HG02938 (cell line): ENCODE data around the gene CNPY3.
"Not testable (repeated sequence)": the region's sequence is repeated elsewhere in the genome, so short reads cannot be mapped to it uniquely, and the experiment has no call there.

Experiments used
- ATAC-seq: cut with Tn5 transposase; IDR thresholded peaks from one replicate; pipeline ENCODE4 v1.9.1; 2021; ENCODE audit warnings: mild to moderate bottlenecking, moderate library complexity; ENCODE audit not compliant: unreplicated experiment

The CNPY3 gene

GRCh38 chr6:42914546-42914945, 14.7 kb upstream of the CNPY3 start:
- ATAC-seq, result no peak

DNA sequence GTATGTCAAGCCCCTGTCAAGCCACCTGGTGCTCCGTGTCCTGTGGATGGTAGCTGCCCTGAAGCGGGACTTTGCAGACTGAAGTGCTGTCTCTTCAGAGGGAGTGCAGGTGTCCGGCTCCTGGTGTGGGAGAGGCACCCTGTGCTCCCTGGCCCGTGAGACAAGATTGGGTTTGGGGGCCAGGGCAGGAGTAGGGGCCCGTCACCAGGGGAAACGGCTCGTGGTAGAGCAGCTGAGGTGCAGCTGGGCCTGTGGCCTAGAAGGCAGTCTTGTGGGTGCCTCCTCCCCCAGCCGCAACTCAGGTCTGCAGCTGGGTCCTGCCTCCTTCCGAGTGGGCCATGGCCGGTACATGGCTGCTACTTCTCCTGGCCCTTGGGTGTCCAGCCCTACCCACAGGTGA, 13.5 kb upstream of the CNPY3 start, which contains the start of gene PTCRA:
Gene PTCRA, plus strand, starts transcription at position 322 of the 400 bp plus-strand sequence. Its CDS starts 17 bp downstream, at position 339.
- ATAC-seq, result no peak

DNA sequence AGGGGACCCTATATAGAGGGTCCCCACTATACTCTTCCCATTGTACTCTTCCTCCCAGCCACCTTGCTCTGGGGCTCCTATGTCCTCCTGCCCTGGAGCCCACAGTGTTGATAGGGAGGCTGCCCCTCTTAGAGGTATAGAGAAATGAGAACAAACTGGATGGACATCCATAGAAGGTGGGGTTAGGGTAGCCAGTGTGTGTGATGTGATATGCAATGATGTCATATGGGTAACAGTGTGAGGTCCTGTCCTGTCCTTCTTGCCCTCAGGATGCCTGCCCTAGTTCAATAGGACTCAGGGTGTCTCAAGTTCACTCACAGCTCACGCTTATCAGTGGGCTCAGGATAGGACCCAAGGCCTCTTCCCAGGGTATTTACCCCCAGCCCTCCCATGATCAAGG, 13.0 kb upstream of the CNPY3 start:
- no peak for ATAC-seq

- ATAC-seq, result no peak
These were observed 7.5 kb upstream of the CNPY3 start for GRCh38 chr6:42921801-42922200.

DNA sequence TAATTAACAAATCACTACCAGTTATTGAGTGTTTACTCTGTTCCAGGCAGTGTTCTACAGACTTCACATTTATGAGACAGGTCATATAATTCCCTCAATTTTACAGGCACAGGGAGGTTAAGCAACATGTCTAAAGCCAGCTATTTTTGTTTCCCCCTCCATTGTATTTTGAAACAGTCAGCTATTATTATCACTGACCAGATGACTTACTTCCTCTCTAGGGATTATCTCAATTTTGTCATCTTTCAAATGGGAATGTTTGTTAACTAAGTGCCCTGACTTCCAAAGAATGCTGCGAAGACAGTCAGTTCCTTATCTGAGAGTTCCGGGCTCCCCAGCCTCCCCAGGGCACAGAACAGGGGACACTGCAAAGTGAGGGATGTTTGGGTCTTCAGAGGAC, 5.6 kb upstream of the CNPY3 start:
- ATAC-seq, result no peak

- ATAC-seq, result no peak
These were observed 3.9 kb upstream of the CNPY3 start for GRCh38 chr6:42925248-42925857.

GRCh38 chr6:42929821-42930360, 611 bp downstream of the CNPY3 start:
- peak; percentile 61 for ATAC-seq

DNA sequence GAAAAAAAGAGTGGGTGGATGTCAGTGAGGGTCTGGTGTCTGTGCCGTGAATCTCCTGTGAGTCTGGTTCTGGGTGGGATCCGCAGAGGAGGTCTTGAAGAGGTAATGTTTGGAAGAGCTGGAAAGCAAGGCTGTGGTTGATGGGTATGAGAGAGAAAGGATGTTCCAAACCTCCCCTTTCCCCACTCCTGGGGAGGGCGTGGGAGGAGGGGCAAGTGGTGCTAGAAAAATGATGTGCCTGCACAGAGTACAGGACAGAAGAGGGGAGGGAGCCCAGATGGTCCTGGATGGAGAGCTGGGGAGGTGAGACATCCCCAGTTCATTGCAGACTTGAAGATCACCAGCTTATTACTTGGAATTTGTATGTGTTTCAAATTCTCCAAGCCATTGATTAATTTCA, 3.1 kb downstream of the CNPY3 start:
- no peak for ATAC-seq

DNA sequence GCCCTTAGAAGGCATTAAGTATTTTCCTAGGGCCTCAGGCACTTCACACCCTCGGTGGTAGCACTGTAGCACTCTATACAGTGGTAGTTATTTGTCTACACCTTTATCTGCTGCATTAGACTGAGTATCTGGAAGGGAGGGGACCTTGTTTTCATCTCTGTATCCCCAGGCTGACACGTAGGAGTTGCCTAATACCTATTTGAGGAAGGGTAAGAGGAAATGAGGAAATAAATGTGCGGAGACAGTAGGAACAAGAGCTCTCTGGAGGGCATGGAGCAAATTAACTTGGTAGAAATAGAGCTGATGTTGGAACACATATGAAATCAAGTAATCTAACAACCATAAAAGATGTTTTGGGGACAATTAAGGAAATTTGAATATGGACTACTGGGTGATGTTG, 3.9 kb downstream of the CNPY3 start:
- no peak for ATAC-seq

- no peak for ATAC-seq
These were observed 6.0 kb downstream of the CNPY3 start for GRCh38 chr6:42935322-42935721.

DNA sequence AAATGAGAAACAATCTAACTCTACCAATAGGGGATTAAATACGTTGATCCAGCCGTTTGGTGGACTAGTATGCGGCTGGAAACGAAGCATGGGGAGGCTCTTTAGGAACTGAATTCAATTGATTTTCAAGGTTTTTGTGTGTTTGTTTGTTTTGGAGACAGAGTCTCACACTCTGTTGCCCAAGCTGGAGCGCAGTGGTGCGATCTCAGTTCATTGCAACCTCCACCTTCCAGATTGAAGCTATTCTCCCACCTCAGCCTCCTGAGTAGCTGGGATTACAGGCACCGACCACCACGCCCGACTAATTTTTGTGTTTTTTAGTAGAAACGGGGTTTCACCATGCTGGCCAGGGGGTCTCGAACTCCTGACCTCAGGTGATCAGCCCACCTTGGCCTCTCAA, 7.1 kb downstream of the CNPY3 start:
- no peak for ATAC-seq

- no peak for ATAC-seq
These were observed 8.5 kb downstream of the CNPY3 start for GRCh38 chr6:42937548-42938427.

GRCh38 chr6:42938428-42938796, 9.1 kb downstream of the CNPY3 start:
- ATAC-seq, result no peak

- no peak for ATAC-seq
These were observed 9.9 kb downstream of the CNPY3 start for GRCh38 chr6:42938987-42939809.

DNA sequence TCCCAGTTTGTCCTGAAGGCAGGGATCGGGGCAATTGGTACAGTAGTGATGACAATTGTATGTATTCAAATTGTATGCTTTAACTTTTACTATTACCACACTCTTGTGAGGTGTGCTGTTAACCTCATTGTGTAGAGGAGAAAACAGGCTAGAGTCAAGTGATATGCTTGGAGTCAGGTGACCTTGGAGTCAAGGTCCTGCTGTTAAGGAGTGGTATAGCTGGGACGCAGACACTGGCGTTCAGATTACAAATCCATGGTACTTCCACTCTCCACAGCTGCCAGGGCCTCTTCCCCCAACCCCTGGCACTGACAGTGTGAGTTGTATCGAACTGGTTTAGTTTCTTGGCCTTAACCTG, 10.5 kb downstream of the CNPY3 start:
- ATAC-seq, result no peak

DNA sequence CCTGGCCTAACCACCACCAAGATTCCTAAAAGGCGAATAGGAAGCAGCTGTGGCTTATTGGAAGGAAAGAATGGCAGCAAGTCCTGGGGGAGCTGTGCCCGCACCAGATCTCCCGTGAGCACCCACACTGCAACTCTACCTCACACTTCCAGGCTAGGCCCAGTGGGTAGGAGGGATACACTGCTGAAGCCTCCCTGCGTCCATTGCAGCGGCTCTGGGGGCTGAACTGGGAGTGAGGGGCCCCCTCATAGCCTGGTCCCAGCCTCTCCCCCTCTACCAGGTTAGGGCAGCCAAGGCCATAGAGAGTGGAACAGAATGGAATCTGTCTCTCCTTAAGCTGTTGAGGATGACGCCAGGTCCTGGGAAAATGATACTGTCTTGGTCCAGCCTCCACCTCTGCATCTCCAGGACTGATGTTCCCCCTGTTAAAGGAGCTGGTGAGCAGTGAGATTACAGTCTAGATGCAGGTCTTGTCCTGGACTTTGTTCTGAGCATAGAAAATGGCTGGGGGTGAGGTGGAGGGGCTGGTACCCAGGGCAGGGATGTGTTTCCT, 11.3 kb downstream of the CNPY3 start:
- no peak for ATAC-seq

GRCh38 chr6:42941356-42941755, 12.1 kb downstream of the CNPY3 start:
- not testable (repeated sequence) for ATAC-seq

DNA sequence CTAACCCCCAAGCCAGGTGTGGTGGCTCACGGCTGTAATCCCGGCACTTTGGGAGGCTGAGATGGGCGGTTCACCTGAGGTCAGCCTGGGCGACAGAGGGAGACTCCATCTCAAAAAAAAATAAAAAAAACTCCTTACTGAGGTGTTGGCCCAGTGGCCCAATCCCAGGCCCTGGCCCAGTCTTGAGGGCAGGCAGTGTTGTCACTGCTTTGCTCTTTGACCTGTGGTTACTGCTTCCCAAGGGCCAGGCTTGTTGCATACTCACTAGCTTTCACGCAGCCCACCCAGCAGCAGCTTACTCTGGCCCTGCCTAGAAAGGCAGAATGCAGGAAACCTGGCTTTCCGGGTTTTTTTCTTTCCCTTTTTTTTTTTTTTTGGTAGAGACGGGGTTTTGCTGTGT, 13.2 kb downstream of the CNPY3 start:
- no peak for ATAC-seq

GRCh38 chr6:42947950-42948349, 18.7 kb downstream of the CNPY3 start:
- no peak for ATAC-seq

DNA sequence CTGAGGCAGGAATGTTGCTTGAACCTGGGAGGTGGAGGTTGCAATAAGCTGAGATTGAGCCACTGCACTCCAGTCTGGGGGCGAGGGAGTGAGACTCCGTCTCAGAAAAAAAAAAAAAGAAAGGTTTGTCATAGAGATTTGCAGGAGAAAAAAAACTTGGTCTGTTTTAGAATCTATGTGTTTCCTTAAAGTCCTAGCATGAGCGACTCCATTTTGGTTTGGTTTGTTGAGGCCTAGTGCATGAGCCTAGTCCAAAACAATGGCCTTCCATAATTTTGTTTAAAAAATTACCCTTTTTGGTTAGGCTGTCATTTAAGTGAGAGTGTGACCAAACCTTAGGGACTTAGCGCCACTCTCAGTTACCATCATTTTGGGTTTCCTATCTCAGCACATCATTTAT, 23.1 kb downstream of the CNPY3 start:
- no peak for ATAC-seq

- ATAC-seq, result not testable (repeated sequence)
These were observed 25.1 kb downstream of the CNPY3 start for GRCh38 chr6:42954405-42954804.
